ENCODE results near the gene OR4K5. TPM values are rescaled to one million over a fixed set of nuclear protein-coding genes. Genes with fewer than 3 reads are reported as not detected.

OR4K5 gene
- total and polyA plus RNA-seq, 2 of the 13 experiments (the other 11 are each of a cell fraction or from before 2014, with no cell fraction given), result not detected

- Histone ChIP-seq H3K4me1 (ENCODE audit: insufficient read depth, low read length) (peaks cover 8% of the 10 kb centered on the region; the same call in 1 of the 2 replicates), H3K36me3 (replicated peaks in 1 of 2; ENCODE audit: control insufficient read depth in 1 of 2, insufficient read depth in 2 of 2, low read length in 2 of 2) (no peaks in the 10 kb centered on the region), H3K79me2 (ENCODE audit: insufficient read depth, low read length) (no peaks in the 10 kb centered on the region), H3K4me2 (ENCODE audit: low read depth, low read length) (no peak within 1 kb of the TSS), H4K20me1 (ENCODE audit: insufficient read depth, low read length) (no peaks in the 10 kb centered on the region), H3K27ac (ENCODE audit: extremely low read length, insufficient read depth, low read length) (no peak within 1 kb of the TSS), H2AFZ (ENCODE audit: low read length) (no peak within 1 kb of the TSS), H3K9ac (ENCODE audit: insufficient read depth, low read depth, low read length) (no peak within 1 kb of the TSS), H3K27me3 (ENCODE audit: control insufficient read depth in 1 of 2, insufficient read depth in 2 of 2, low read length in 2 of 2) (no peaks in the 10 kb centered on the region), H3K4me3 (replicated peaks in 1 of 3; ENCODE audit: insufficient read depth in 1 of 3, low read depth in 2 of 3, low read length in 3 of 3) (no peak within 1 kb of the TSS), H3K9me3 (ENCODE audit: low read length) (no peaks in the 10 kb centered on the region)
- CTCF ChIA-PET (ENCODE audit: low intra/inter-chr PET ratio, low total read pairs), result no interaction called here
- POLR2A ChIA-PET, result no interaction called here
- WGBS (ENCODE audit: low lambda C conversion rate), result under 1% methylated on average over 2 of the region's 2 CpGs
- intact Hi-C loops (cut with micrococcal nuclease; ENCODE audit: unreplicated experiment) (loop anchor here (10.0 kb wide), 1 partner anchor 50 kb away; the partner anchor contains the start of gene OR4K5), in situ Hi-C loops (cut with HindIII; ENCODE audit: extremely low pct_ligation_motif_present, low pct_unique_long_range_greater_than_20kb) (no loop called here)
- no peak for TF ChIP-seq HINFP (CRISPR knock-in tag; IDR thresholded peaks at IDR 0.05; ENCODE audit: low read depth)
- TF ChIP-seq PLRG1 (conservative IDR thresholded peaks at IDR 0.05), result no peak
- no peak for TF ChIP-seq PAF1 (CRISPR knock-in tag; IDR thresholded peaks at IDR 0.05)
- no peak for TF ChIP-seq ZBTB7A (CRISPR knock-in tag; IDR thresholded peaks at IDR 0.05)
- no peak for TF ChIP-seq ZNF687 (CRISPR knock-in tag; IDR thresholded peaks at IDR 0.05)
- no peak for FAIRE-seq
- BruUV-seq (replicated peaks), result no TSS peak
- DNase-seq (ENCODE audit: low spot score), result no peak
- ATAC-seq, result no peak
Observed at GRCh38 chr14:19874842-19875241, 45.6 kb upstream of the OR4K5 start, which contains the start of gene OR4K2. Gene OR4K2 (plus strand): TSS chr14:19875142. CDS start chr14:19876268, 1,126 bp downstream.

All from HepG2 (cell line).